WTC11 (cell line): Measurements from ENCODE around the gene SARS1. TPM values are rescaled to one million over a fixed set of nuclear protein-coding genes. Genes with fewer than 3 reads are reported as not detected.

Experiments
- ATAC-seq: fragments of 200-7000 bp; cut with Tn5 transposase; 2 replicates; pipeline ENCODE4 v1.10.0; 2021; ENCODE audit warnings: mild to moderate bottlenecking, moderate library complexity
- CTCF ChIA-PET: fragments of 300-600 bp; sonication (Branson Sonifier 250); formaldehyde crosslinking; loops from one replicate; lab custom pipeline; 2021; ENCODE audit warnings: antibody characterized with exemption; lab: Charles Lee
- POLR2A ChIA-PET: fragments of 350-600 bp; sonication (Branson Sonifier 250); formaldehyde crosslinking; loops from one replicate; lab custom pipeline; 2021; ENCODE audit warnings: antibody characterized with exemption; lab: Charles Lee
- DNase-seq: peaks from one replicate; pipeline ENCODE4 v3.0.0; 2021; ENCODE audit warnings: low spot score
- H3K27ac Mint-ChIP-seq: 2 replicates; pipeline ENCODE4 v1.8.0; 2021; ENCODE audit warnings: mixed read lengths
- H3K27me3 Mint-ChIP-seq: 2 replicates; pipeline ENCODE4 v1.8.0; 2021; ENCODE audit warnings: low read depth, mild to moderate bottlenecking, moderate library complexity, mixed read lengths
- H3K36me3 Mint-ChIP-seq: 2 replicates; pipeline ENCODE4 v1.8.0; 2021; ENCODE audit warnings: mixed read lengths
- H3K4me1 Mint-ChIP-seq: 2 replicates; pipeline ENCODE4 v1.8.0; 2022; ENCODE audit warnings: mixed read lengths
- H3K4me3 Mint-ChIP-seq: 2 replicates; pipeline ENCODE4 v1.8.0; 2021; ENCODE audit warnings: mild to moderate bottlenecking, moderate library complexity, mixed read lengths
- H3K9me3 Mint-ChIP-seq: 2 replicates; pipeline ENCODE4 v1.8.0; 2021; ENCODE audit warnings: mixed read lengths
- AR ChIP-seq: fragments of 250-450 bp; sonication (Bioruptor Pico); IDR thresholded peaks from 2 replicates; pipeline ENCODE4 v1.9.0; 2021; ENCODE audit warnings: mild to moderate bottlenecking
- CBFB ChIP-seq: sonication (generic); formaldehyde crosslinking; IDR thresholded peaks from 2 replicates; pipeline ENCODE4 v1.8.1; 2022; ENCODE audit warnings: mild to moderate bottlenecking, low read depth, missing genetic modification reagents
- CDX4 ChIP-seq: fragments of 250-450 bp; sonication (Bioruptor Pico); IDR thresholded peaks from 2 replicates; pipeline ENCODE4 v1.9.0; 2021; ENCODE audit warnings: moderate library complexity, mild to moderate bottlenecking, inconsistent platforms, borderline replicate concordance
- ELF4 ChIP-seq: sonication (generic); formaldehyde crosslinking; IDR thresholded peaks from 2 replicates; pipeline ENCODE4 v1.8.1; 2022; ENCODE audit warnings: low read depth, mild to moderate bottlenecking, moderate library complexity, missing genetic modification reagents
- ERG ChIP-seq: fragments of 250-450 bp; sonication (Bioruptor Pico); IDR thresholded peaks from 2 replicates; pipeline ENCODE4 v1.8.0; 2021; ENCODE audit warnings: mild to moderate bottlenecking
- NFE2L1 ChIP-seq: sonication (generic); formaldehyde crosslinking; IDR thresholded peaks from 2 replicates; pipeline ENCODE4 v1.8.1; 2023; ENCODE audit warnings: missing genetic modification reagents
- NFYB ChIP-seq: sonication (generic); formaldehyde crosslinking; conservative IDR thresholded peaks from 2 replicates; pipeline ENCODE4 v1.8.0; 2022; ENCODE audit warnings: low read depth, missing genetic modification reagents
- NR3C1 ChIP-seq: sonication (generic); formaldehyde crosslinking; conservative IDR thresholded peaks from 2 replicates; pipeline ENCODE4 v1.8.1; 2023; ENCODE audit warnings: low read depth, mild to moderate bottlenecking, missing genetic modification reagents
- RELA ChIP-seq: sonication (generic); formaldehyde crosslinking; IDR thresholded peaks from 2 replicates; pipeline ENCODE4 v1.8.1; 2022; ENCODE audit warnings: missing genetic modification reagents, mild to moderate bottlenecking, borderline replicate concordance
- ZNF232 ChIP-seq: sonication (generic); formaldehyde crosslinking; IDR thresholded peaks from 2 replicates; pipeline ENCODE4 v1.8.0; 2022; ENCODE audit warnings: mild to moderate bottlenecking, missing genetic modification reagents
- ZNF532 ChIP-seq: fragments of 250-450 bp; sonication (Bioruptor Pico); IDR thresholded peaks from 2 replicates; pipeline ENCODE4 v1.9.0; 2021; ENCODE audit warnings: mild to moderate bottlenecking, borderline replicate concordance
- total RNA-seq: library from RNA; stranded (reverse); gene quantifications from 3 replicates; pipeline ENCODE4 v1.2.3, GENCODE V29; 2021
- TF ChIP-seq, protein P1 (sequence below): fragments of 200-600 bp; IDR thresholded peaks from 2 replicates; pipeline ENCODE4 v1.8.0; 2022; ENCODE audit warnings: antibody characterized with exemption

The SARS1 gene
- total RNA-seq, 1 experiment from 2014 or later: 149 TPM

DNA sequence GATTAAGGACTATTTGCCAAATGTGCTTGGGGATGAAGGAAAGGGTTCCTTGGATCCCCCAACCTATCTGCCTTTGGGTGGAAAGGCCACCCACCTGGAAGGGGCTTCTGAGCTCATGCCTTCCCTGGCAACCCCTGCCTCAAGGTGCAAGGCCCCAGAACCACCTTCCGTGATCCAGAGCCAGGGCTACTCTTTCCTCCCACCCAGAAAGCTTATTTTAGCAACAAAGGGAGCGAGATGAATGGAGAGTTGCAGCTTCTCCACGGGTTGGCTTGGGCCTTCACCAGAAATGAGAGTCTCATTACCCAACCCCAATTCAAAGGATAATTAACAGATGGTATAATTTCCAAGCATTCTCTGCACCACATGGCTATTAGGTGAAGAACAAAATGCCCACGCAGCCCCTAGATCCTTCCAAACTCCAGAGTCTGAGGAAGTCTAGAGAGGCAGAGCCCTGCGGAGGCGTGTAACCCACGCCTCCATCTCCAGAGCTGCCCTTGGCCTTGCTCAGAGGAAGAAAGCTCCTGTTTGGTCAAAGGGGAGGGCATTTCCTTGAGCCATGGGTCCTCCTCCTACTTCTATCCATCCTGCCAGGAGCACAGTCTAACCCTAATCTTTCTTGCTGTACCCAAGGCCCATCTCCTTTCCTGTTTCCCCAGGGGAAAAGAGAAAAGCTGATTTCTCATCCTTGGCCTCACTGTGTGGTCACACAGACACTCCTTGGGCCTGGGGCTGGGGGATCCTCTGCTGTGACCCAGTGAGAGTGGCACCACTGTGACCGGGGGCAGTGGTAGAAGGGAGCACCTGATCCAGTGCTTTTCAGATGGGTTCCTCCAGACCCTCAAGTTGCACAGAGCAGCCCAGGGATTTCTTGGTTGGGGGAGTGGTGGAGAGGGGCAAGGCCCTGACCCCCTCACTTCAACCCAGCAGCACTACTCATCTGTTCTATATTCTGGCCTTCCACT lies 34.0 kb downstream of the SARS1 start:
- H3K9me3 Mint-ChIP-seq: peaks cover 8% of the 10 kb centered on the region; the same call in 1 of the 2 replicates
- H3K4me3 Mint-ChIP-seq: no peak overlapping the region
- POLR2A ChIA-PET: interaction anchor here (1.2 to 3.0 kb wide), 2 partner anchors 8 to 9 kb away, joined by 3 to 21 read pairs; no protein-coding TSS in a partner anchor
- ATAC-seq: no peak
- TF ChIP-seq NFE2L1 (CRISPR knock-in tag): no peak
- TF ChIP-seq, protein P1, sequence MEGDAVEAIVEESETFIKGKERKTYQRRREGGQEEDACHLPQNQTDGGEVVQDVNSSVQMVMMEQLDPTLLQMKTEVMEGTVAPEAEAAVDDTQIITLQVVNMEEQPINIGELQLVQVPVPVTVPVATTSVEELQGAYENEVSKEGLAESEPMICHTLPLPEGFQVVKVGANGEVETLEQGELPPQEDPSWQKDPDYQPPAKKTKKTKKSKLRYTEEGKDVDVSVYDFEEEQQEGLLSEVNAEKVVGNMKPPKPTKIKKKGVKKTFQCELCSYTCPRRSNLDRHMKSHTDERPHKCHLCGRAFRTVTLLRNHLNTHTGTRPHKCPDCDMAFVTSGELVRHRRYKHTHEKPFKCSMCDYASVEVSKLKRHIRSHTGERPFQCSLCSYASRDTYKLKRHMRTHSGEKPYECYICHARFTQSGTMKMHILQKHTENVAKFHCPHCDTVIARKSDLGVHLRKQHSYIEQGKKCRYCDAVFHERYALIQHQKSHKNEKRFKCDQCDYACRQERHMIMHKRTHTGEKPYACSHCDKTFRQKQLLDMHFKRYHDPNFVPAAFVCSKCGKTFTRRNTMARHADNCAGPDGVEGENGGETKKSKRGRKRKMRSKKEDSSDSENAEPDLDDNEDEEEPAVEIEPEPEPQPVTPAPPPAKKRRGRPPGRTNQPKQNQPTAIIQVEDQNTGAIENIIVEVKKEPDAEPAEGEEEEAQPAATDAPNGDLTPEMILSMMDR: no peak
- no peak for TF ChIP-seq CDX4 (CRISPR knock-in tag)
- TF ChIP-seq ZNF232 (CRISPR knock-in tag): no peak
- TF ChIP-seq NR3C1 (CRISPR knock-in tag): no peak
- no peak for TF ChIP-seq ELF4 (CRISPR knock-in tag)
- no peak for TF ChIP-seq ZNF532 (CRISPR knock-in tag)
- no peak for TF ChIP-seq ERG (CRISPR knock-in tag)
- TF ChIP-seq RELA (CRISPR knock-in tag): no peak
- no peak for TF ChIP-seq AR (CRISPR knock-in tag)
- no peak for TF ChIP-seq NFYB (CRISPR knock-in tag)
- no peak for TF ChIP-seq CBFB (CRISPR knock-in tag)
- H3K36me3 Mint-ChIP-seq: peaks cover 17% of the 10 kb centered on the region
- H3K4me1 Mint-ChIP-seq: peaks cover 15% of the 10 kb centered on the region
- peaks cover 36% of the 10 kb centered on the region for H3K27me3 Mint-ChIP-seq
- CTCF ChIA-PET: interaction anchor here (0.8 to 5.9 kb wide), 9 partner anchors 8 to 154 kb away, joined by 3 to 81 read pairs (median 3); no protein-coding TSS in a partner anchor
- DNase-seq: no peak
- no peak overlapping the region for H3K27ac Mint-ChIP-seq
